ENCODE measurements around the gene PLD4.
"Not testable (repeated sequence)": the region's sequence is repeated elsewhere in the genome, so short reads cannot be mapped to it uniquely, and the experiment has no call there.

The PLD4 gene

GRCh38 chr14:104895786-104896661 lies 28.7 kb upstream of the PLD4 start:
- no peak overlapping the region for H3K4me3 ChIP-seq
- H3K36me3 ChIP-seq = no peaks in the 10 kb centered on the region
- H3K27me3 ChIP-seq = no peaks in the 10 kb centered on the region
- no peaks in the 10 kb centered on the region for H3K9me3 ChIP-seq (replicated peaks in 1 of 11)
- 0 out of 22 replicates have a peak overlapping the region, but pooled peaks of 1 of the 11 experiments have one; percentile 18 for H3K27ac ChIP-seq
- TF ChIP-seq Cebpa-rat (IDR thresholded peaks at IDR 0.05) = no peak
- 0 out of 22 replicates have a peak overlapping the region, but pooled peaks of 1 of the 11 experiments have one; percentile 5 for H3K9ac ChIP-seq
- peaks cover 0 to 28% (median 0%) of the 10 kb centered on the region in 11 experiments; a peak in 4 of 22 replicates for H4K20me1 ChIP-seq
- peak overlapping the region; percentile 9 to 80 (median 54) for H3K4me2 ChIP-seq
- peaks cover 15 to 53% (median 42%) of the 10 kb centered on the region in 10 experiments for H3K4me1 ChIP-seq

DNA sequence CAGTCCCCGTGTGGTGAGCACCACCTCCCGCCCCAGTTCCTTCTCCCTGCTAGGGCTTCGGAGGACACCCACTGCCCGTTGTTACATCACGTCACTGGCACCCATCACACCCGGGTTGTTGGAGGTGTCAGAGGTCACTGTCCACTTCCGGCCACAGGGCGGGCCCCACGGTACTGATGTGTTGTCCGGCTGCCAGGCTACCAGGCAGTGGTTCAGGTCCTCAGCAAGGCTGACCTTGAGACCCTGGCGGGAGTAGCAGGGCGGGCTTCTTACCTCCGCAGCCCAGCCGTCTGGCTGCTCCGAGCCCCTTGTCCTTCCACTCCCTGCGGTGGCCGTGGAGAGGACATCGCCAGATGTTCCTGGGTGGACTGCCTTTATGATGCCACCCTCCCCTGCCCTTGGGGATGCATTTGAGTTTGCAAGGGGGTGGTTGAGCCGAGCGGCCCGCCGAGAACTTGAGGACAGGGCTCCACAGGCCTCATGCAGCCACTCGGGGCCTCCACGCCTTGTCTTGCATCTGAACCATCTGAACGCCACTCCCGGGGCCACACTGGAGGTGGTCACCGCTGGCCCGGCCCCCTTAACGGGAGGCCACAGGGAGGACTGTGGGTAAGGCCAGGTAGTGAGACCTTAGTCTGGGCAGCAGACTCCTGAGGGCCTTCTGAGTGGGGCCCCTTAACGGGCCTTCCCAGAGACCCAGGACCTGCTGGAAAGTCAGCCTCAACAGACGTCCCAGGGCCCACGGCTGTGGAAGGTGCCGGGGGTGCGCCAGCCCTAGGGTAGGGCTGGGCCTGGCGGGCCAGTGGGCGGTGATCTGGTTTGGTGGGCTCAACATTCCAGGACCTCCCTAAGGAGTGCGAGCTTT lies 27.1 kb upstream of the PLD4 start:
- H4K20me1 ChIP-seq = peaks cover 0 to 22% (median 0%) of the 10 kb centered on the region in 11 experiments; a peak in 4 of 22 replicates
- H3K4me2 ChIP-seq = no peak overlapping the region
- no peaks in the 10 kb centered on the region for H3K27me3 ChIP-seq
- H3K36me3 ChIP-seq = no peaks in the 10 kb centered on the region
- H3K27ac ChIP-seq = no peak overlapping the region
- TF ChIP-seq Cebpa-rat (IDR thresholded peaks at IDR 0.05) = no peak
- H3K4me3 ChIP-seq = no peak overlapping the region
- no peaks in the 10 kb centered on the region for H3K9me3 ChIP-seq (replicated peaks in 1 of 11)
- H3K9ac ChIP-seq = peak overlapping the region in 2 of 11 experiments; percentile 18 to 31; a peak in 2 of 22 replicates
- peaks cover 15 to 50% (median 40%) of the 10 kb centered on the region in 10 experiments for H3K4me1 ChIP-seq

DNA sequence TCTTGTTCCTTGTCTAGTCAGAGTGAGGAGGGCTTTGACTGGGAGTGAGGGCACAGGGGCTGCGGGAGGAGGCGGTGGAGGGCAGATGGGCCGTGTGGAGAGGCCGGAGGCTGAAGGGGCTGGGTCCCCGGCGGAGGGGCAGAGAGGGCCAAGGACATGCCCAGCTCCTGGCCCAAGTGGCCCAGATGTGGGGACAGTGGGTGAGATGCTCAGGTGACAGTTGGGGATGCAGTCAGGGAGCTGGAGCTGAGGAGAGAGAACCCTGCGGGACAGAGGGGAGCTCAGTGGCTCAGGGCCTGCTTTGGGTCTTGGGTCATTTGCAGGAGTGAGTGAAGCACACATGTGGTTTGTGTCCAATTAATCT lies 26.5 kb upstream of the PLD4 start:
- Histone ChIP-seq H3K9me3 (replicated peaks in 1 of 11) (no peaks in the 10 kb centered on the region), H3K4me1 (peaks cover 15 to 48% (median 36%) of the 10 kb centered on the region in 10 experiments), H4K20me1 (peaks cover 0 to 16% (median 0%) of the 10 kb centered on the region in 11 experiments; a peak in 4 of 22 replicates), H3K9ac (peak overlapping the region in 2 of 11 experiments; percentile 18 to 31; a peak in 1 of 22 replicates), H3K4me3 (no peak overlapping the region), H3K4me2 (no peak overlapping the region), H3K36me3 (no peaks in the 10 kb centered on the region), H3K27me3 (no peaks in the 10 kb centered on the region), H3K27ac (no peak overlapping the region)
- no peak for TF ChIP-seq Cebpa-rat (IDR thresholded peaks at IDR 0.05)

DNA sequence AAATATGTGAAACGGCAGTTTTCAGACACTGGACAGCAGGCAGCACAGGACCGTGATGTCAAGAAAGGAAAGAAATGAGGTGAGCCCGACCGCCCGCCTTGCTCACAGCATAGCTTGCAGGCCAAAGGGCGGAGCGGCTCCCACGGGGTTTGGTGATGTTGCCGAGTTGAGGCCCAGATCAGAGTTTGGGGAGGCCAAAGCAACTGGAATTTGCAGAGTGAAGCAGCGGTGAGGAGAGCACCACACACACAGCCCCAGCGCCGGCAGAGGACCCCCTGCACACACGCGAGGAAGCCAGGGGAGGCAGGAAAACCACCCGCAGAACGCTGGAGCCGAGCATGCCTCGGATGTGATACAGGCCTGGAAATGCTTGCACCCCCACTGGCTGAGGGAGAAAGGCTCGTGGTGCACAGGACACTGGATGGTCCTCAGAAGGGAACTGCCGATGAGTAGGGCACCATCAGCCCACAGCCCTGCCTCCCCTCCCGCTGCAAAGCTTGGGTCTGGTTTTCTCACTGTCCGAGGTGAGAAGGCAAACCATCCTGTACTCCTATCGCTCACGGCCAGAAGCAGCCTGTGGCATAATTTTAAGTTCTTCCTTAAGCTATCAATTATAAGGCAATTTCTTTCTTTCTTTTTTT lies 25.7 kb upstream of the PLD4 start:
- Histone ChIP-seq H3K27ac (no peak overlapping the region), H3K9me3 (replicated peaks in 1 of 11) (no peaks in the 10 kb centered on the region), H3K4me1 (peaks cover 15 to 48% (median 32%) of the 10 kb centered on the region in 10 experiments), H3K4me3 (no peak overlapping the region), H4K20me1 (peaks cover 0 to 10% (median 0%) of the 10 kb centered on the region in 11 experiments; a peak in 2 of 22 replicates), H3K27me3 (no peaks in the 10 kb centered on the region), H3K36me3 (no peaks in the 10 kb centered on the region), H3K9ac (no peak overlapping the region), H3K4me2 (no peak overlapping the region)
- TF ChIP-seq Cebpa-rat (IDR thresholded peaks at IDR 0.05) = no peak

GRCh38 chr14:104899781-104900180 lies 24.9 kb upstream of the PLD4 start:
- H4K20me1 ChIP-seq = peaks cover 0 to 10% (median 0%) of the 10 kb centered on the region in 11 experiments; a peak in 1 of 22 replicates

DNA sequence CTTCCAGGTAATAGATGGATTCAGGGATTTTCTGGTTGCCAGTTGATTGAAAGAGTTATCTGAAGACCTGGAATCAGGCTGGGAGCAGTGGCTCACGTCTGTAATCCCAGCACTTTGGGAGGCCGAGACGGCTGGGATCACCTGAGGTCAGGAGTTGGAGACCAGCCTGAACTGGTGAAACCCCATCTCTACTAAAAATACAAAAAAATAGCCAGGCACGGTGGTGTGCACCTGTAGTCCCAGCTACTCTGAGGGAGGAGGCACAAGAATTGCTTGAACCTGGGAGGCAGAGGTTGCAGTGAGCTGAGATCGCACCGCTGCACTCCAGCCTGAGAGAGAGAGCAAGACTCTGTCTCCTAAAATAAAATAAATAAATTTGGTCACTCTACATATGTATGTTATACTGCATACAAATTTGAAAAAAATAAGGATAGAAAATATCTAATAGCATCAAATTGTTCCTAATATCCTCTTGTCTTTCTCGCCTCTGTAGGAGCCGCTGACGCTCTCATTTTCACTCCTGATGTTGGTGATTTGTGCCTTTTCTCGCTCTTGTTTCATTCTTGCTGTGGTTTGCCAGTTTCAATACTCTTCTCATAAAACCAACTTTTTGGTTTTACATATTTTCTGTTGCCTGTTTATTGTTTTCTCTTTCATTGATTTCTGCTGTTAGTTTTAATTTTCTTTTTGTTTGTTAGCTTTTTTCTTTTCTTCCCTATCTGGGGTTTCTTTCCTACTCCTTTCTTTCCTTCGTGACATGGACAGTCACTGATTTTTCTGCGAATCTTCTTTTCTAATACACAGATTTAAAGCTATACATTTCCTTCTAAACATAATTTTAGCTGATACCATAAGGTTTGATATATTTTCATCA lies 23.8 kb upstream of the PLD4 start:
- no peaks in the 10 kb centered on the region for H3K27me3 ChIP-seq
- no peak for TF ChIP-seq Cebpa-rat (IDR thresholded peaks at IDR 0.05)
- no peak overlapping the region for H3K4me2 ChIP-seq
- H3K9me3 ChIP-seq (replicated peaks in 1 of 11) = no peaks in the 10 kb centered on the region
- peaks cover 16 to 47% (median 29%) of the 10 kb centered on the region in 10 experiments for H3K4me1 ChIP-seq
- no peaks in the 10 kb centered on the region for H3K36me3 ChIP-seq
- no peak overlapping the region for H3K4me3 ChIP-seq
- H3K9ac ChIP-seq = no peak overlapping the region
- H4K20me1 ChIP-seq = 0 out of 22 replicates have a peak, but pooled peaks cover 0 to 1% (median 0%) of the 10 kb centered on the region in 11 experiments
- H3K27ac ChIP-seq = no peak overlapping the region

More at GRCh38 chr14:104899781-104900180, 24.9 kb upstream of the PLD4 start:
- Histone ChIP-seq H3K36me3 (no peaks in the 10 kb centered on the region), H3K9ac (no peak overlapping the region), H3K27me3 (no peaks in the 10 kb centered on the region), H3K27ac (no peak overlapping the region), H3K4me3 (no peak overlapping the region), H3K4me2 (no peak overlapping the region), H3K4me1 (peaks cover 21 to 48% (median 32%) of the 10 kb centered on the region in 10 experiments), H3K9me3 (replicated peaks in 1 of 11) (no peaks in the 10 kb centered on the region)
- TF ChIP-seq Cebpa-rat (IDR thresholded peaks at IDR 0.05) = no peak

DNA sequence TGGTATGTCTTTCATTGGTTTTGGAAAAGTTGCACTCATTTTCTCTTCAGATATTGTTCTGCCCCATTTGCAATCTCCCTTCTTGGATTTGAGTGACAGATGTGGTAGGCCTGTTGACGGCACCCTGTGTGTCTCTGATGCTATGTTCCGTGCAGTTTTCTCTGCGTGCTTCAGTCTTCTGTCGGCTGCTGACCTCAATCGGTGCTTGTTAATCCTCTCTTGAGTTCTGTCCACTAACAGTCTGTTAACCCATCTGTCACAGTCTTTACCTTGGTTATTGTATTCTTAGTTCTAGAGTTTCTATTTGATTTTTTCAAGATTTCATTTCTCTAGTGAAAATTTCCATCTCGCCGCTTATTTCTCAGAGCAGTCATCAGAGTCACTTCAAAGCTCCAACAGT lies 20.7 kb upstream of the PLD4 start:
- H3K9me3 ChIP-seq (replicated peaks in 1 of 11) = peaks cover 6 to 16% (median 13%) of the 10 kb centered on the region in 11 experiments; a peak in 18 of 22 replicates
- H3K27ac ChIP-seq = peak overlapping the region in 1 of 11 experiments; percentile 13; a peak in 1 of 22 replicates
- no peaks in the 10 kb centered on the region for H4K20me1 ChIP-seq
- no peaks in the 10 kb centered on the region for H3K27me3 ChIP-seq
- H3K4me1 ChIP-seq = peaks cover 12 to 30% (median 21%) of the 10 kb centered on the region in 10 experiments
- H3K9ac ChIP-seq = 0 out of 22 replicates have a peak overlapping the region, but pooled peaks of 1 of the 11 experiments have one; percentile 32
- H3K4me2 ChIP-seq = peak overlapping the region; percentile 52 to 82 (median 77); a peak in 21 of 22 replicates
- TF ChIP-seq Cebpa-rat (IDR thresholded peaks at IDR 0.05) = no peak
- no peak overlapping the region for H3K4me3 ChIP-seq
- no peaks in the 10 kb centered on the region for H3K36me3 ChIP-seq

- Histone ChIP-seq H3K27ac (peak overlapping the region in 3 of 11 experiments; percentile 13 to 38 (median 19); a peak in 3 of 22 replicates), H3K4me3 (0 out of 20 replicates have a peak overlapping the region, but pooled peaks of 1 of the 10 experiments have one; percentile 12), H3K4me2 (peak overlapping the region; percentile 52 to 82 (median 77)), H3K4me1 (peaks cover 12 to 29% (median 21%) of the 10 kb centered on the region in 10 experiments), H3K9me3 (replicated peaks in 1 of 11) (peaks cover 6 to 16% (median 14%) of the 10 kb centered on the region in 11 experiments; a peak in 19 of 22 replicates), H3K9ac (peak overlapping the region in 2 of 11 experiments; percentile 1 to 32; a peak in 1 of 22 replicates)
- not testable (repeated sequence) for H3K36me3 ChIP-seq, H4K20me1 ChIP-seq, H3K27me3 ChIP-seq
Observed at GRCh38 chr14:104904650-104905578, 19.8 kb upstream of the PLD4 start.

- H3K27ac ChIP-seq, H3K9ac ChIP-seq, H3K4me3 ChIP-seq, H3K36me3 ChIP-seq, H4K20me1 ChIP-seq, H3K27me3 ChIP-seq: not testable (repeated sequence)
- H3K4me1 ChIP-seq = peaks cover 12 to 29% (median 21%) of the 10 kb centered on the region in 10 experiments
- H3K9me3 ChIP-seq (replicated peaks in 1 of 11) = peaks cover 9 to 22% (median 19%) of the 10 kb centered on the region in 11 experiments
- H3K4me2 ChIP-seq = peak overlapping the region in 6 of 11 experiments; percentile 70 to 82 (median 79); a peak in 10 of 22 replicates
Observed at GRCh38 chr14:104905579-104905933, 19.1 kb upstream of the PLD4 start.

Measured in BLaER1 treated with 17β-estradiol and CSF1 and Interleukin-3, amounts not matched to agents 10 nM and 100 nM (cell line).